HepG2 (cell line): ENCODE results near the gene NFIL3. TPM values are rescaled to one million over a fixed set of nuclear protein-coding genes. Genes with fewer than 3 reads are reported as not detected.

Experiments
- ARNTL ChIP-seq: sonication (generic); formaldehyde crosslinking; IDR thresholded peaks from 2 replicates; pipeline ENCODE4 v1.4.0; 2020; ENCODE audit warnings: mild to moderate bottlenecking, missing genetic modification reagents
- DBP ChIP-seq: sonication (generic); formaldehyde crosslinking; IDR thresholded peaks from 2 replicates; pipeline ENCODE4 v1.4.0; 2020; ENCODE audit warnings: missing genetic modification reagents; ENCODE audit errors: not compliant biosample characterization
- GMEB1 ChIP-seq: sonication (generic); formaldehyde crosslinking; IDR thresholded peaks from 2 replicates; pipeline ENCODE4 v1.5.1; 2020; ENCODE audit warnings: missing genetic modification reagents, mild to moderate bottlenecking, borderline replicate concordance
- KAT2B ChIP-seq: fragments of 150-350 bp; IDR thresholded peaks from 2 replicates; pipeline ENCODE4 v1.6.1; 2014; ENCODE audit warnings: low read depth, low read length, borderline replicate concordance
- KDM6A ChIP-seq: IDR thresholded peaks from 2 replicates; pipeline ENCODE4 v1.6.1; 2016; ENCODE audit warnings: low read depth
- KLF12 ChIP-seq: sonication (generic); formaldehyde crosslinking; IDR thresholded peaks from 2 replicates; pipeline ENCODE4 v1.4.0; 2020; ENCODE audit warnings: missing genetic modification reagents, borderline replicate concordance
- MAFF ChIP-seq: IDR thresholded peaks from 2 replicates; pipeline ENCODE4 v1.6.1; 2011; ENCODE audit warnings: low read depth, low read length, improper control_type of control experiment
- MBNL3 ChIP-seq: fragments of 250-450 bp; sonication (Bioruptor Pico); conservative IDR thresholded peaks from 2 replicates; pipeline ENCODE4 v1.8.0; 2022; ENCODE audit warnings: mild to moderate bottlenecking, inconsistent platforms
- NKX3-1 ChIP-seq: sonication (generic); formaldehyde crosslinking; IDR thresholded peaks from 2 replicates; pipeline ENCODE4 v1.5.0; 2020; ENCODE audit warnings: missing genetic modification reagents
- PAF1 ChIP-seq: IDR thresholded peaks from 2 replicates; pipeline ENCODE4 v1.6.1; 2016; ENCODE audit warnings: missing genetic modification reagents, missing compliant biosample characterization
- PCBP1 ChIP-seq: fragments of 200-400 bp; formaldehyde crosslinking; IDR thresholded peaks from 2 replicates; pipeline ENCODE4 v1.6.1; 2017; ENCODE audit warnings: mild to moderate bottlenecking, low read depth, low read length, borderline replicate concordance
- SMYD3 ChIP-seq: sonication (generic); formaldehyde crosslinking; IDR thresholded peaks from 2 replicates; pipeline ENCODE4 v1.8.1; 2023; ENCODE audit warnings: mild to moderate bottlenecking, missing genetic modification reagents
- TAF1 ChIP-seq: sonication (generic); formaldehyde crosslinking; IDR thresholded peaks from 2 replicates; pipeline ENCODE4 v1.4.0; 2020; ENCODE audit warnings: missing genetic modification reagents
- XBP1 ChIP-seq: sonication (generic); formaldehyde crosslinking; IDR thresholded peaks from 2 replicates; pipeline ENCODE4 v1.5.0; 2020; ENCODE audit warnings: missing genetic modification reagents
- ZBTB46 ChIP-seq: sonication (generic); formaldehyde crosslinking; IDR thresholded peaks from 2 replicates; pipeline ENCODE4 v1.4.0; 2020; ENCODE audit warnings: mild to moderate bottlenecking, missing genetic modification reagents, borderline replicate concordance
- ZNF232 ChIP-seq: sonication (generic); formaldehyde crosslinking; IDR thresholded peaks from 2 replicates; pipeline ENCODE4 v1.4.0; 2020; ENCODE audit warnings: missing genetic modification reagents, borderline replicate concordance
- ZNF556 ChIP-seq: sonication (generic); formaldehyde crosslinking; IDR thresholded peaks from 2 replicates; pipeline ENCODE4 v1.4.0; 2020; ENCODE audit warnings: mild to moderate bottlenecking, missing genetic modification reagents, borderline replicate concordance
- ZNF557 ChIP-seq: sonication (generic); formaldehyde crosslinking; IDR thresholded peaks from 2 replicates; pipeline ENCODE4 v1.4.0; 2020; ENCODE audit warnings: missing genetic modification reagents
- ZNF841 ChIP-seq: sonication (generic); formaldehyde crosslinking; IDR thresholded peaks from 2 replicates; pipeline ENCODE4 v1.8.1; 2023; ENCODE audit warnings: missing genetic modification reagents, borderline replicate concordance
- polyA plus RNA-seq, 8 experiments: library from polyadenylated mRNA; depleted of rRNA in 3 of 8; stranded (reverse) in 7 of 8; unstranded in 1 of 8; fragments of >200 nt; fragmentation: Illumina TruSeq in 4 of 8; extraction: Trizol in 4 of 8; gene quantifications; 2 replicates each; pipeline versions ENCODE4 v1.2.1 to v1.2.3, GENCODE V29; 2011 to 2016; ENCODE audit warnings: low read depth in 4 of 8, missing spikeins in 1 of 8, mixed read lengths in 1 of 8; ENCODE audit not compliant: insufficient read depth in 1 of 8
- total RNA-seq, 5 experiments: library from RNA; depleted of rRNA; stranded (reverse); fragments of >200 nt; fragmentation: Illumina TruSeq; extraction: Trizol; gene quantifications; 2 replicates each; pipeline ENCODE4 v1.2.3, GENCODE V29; 2016; ENCODE audit warnings: low read depth in 1 of 5

Gene NFIL3
- total and polyA plus RNA-seq, 2 of the 13 experiments (the other 11 are each of a cell fraction or from before 2014, with no cell fraction given), result 46.6 to 54.2 TPM

GRCh38 chr9:91395106-91395552, 28.5 kb downstream of the NFIL3 start (continued):
- TF ChIP-seq ZNF557, result no peak
- no peak for TF ChIP-seq TAF1
- TF ChIP-seq ZBTB46, result no peak
- no peak for TF ChIP-seq PCBP1
- no peak for TF ChIP-seq KLF12 (CRISPR knock-in tag)
- TF ChIP-seq MAFF, result no peak
- TF ChIP-seq KAT2B, result no peak
- TF ChIP-seq ZNF556 (CRISPR knock-in tag), result no peak
- no peak for TF ChIP-seq PAF1 (CRISPR knock-in tag)
- TF ChIP-seq GMEB1 (CRISPR knock-in tag), result no peak
- no peak for TF ChIP-seq MBNL3 (CRISPR knock-in tag)
- TF ChIP-seq KDM6A (CRISPR knock-in tag), result peak; percentile 32; the same call in 1 of the 2 replicates
- 0 out of 2 replicates have a peak, but pooled peaks have one; percentile 26 for TF ChIP-seq SMYD3
- TF ChIP-seq XBP1 (CRISPR knock-in tag), result no peak
- TF ChIP-seq ZNF841 (CRISPR knock-in tag), result no peak
- TF ChIP-seq DBP (CRISPR knock-in tag), result no peak
- TF ChIP-seq ARNTL, result peak; percentile 44; the same call in 1 of the 2 replicates
- TF ChIP-seq ZNF232 (CRISPR knock-in tag), result peak; percentile 25; the same call in 1 of the 2 replicates
- peak; percentile 54; the same call in 1 of the 2 replicates for TF ChIP-seq NKX3-1 (CRISPR knock-in tag)
